Sciatic nerve (tissue), 2 donors: Measurements from ENCODE around the gene FAM81A. TPM values are rescaled to one million over a fixed set of nuclear protein-coding genes. Genes with fewer than 3 reads are reported as not detected.

Source experiments
- ATAC-seq: fragments of 200-7000 bp; cut with Tn5 transposase; one replicate; pipeline ENCODE4 v1.9.1; 2020; ENCODE audit warnings: mild to moderate bottlenecking, moderate library complexity
- DNase-seq: peaks from one replicate; pipeline ENCODE4 v3.0.0-alpha.2; 2020; ENCODE audit warnings: low spot score
- intact Hi-C: fragments of 100-400 bp; cut with DNase I; formaldehyde crosslinking; loops from one replicate; pipeline ENCODE4 v1.14.2; 2022
- total RNA-seq: library from RNA; stranded (reverse); fragmentation: NEBNext Ultra II Directional; extraction: Animal tissue kit (Norgen Biotek cat#: 25700); gene quantifications from one replicate; pipeline ENCODE4 v1.2.1, GENCODE V29; 2021
- donor health status: DM: no; HTN: no; CAD: no.
- donor health status: DM: no; HTN: no; CAD: no.

Gene FAM81A
- total RNA-seq, 1 donor from 2014 or later: 18.2 TPM

DNA sequence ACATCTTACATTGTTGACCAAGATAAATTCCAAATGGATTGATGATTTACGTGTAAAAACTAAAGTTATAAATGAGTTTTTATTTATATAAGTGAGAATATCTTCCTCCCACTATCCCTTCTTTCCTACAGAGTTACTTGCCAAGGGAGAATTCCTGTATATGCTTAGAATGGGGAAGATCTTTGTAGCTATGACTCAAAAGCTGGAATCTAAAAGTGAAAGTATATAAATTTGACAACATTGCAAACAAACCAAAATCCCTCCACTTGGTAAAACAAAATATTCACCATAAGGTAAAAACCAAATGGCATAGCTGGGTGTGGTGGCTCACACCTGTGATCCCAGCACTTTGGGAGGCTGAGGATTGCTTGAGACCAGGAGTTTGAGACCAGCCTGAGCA is 120.9 kb downstream of the FAM81A start:
- DNase-seq (no peak), ATAC-seq (no peak)
- intact Hi-C loops: no loop called here

DNA sequence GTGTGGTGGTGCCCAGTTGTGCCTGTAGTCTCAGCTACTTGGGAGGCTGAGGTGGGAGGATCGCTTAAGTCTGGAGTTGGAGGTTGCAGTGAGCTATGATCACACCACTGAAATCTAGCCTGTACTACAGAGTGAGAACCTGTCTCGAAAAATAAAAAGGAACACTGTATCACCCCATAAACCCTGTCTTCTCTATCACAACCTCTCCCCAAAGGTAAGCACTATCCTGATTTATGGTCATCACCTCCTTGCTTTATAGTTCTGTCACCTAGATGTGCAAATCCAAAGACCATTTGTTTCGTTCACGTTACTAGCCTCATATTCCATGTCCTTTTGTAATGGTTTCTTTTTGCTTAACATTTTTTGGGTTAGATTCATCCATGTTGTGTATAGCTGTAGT is 123.6 kb downstream of the FAM81A start:
- ATAC-seq (no peak), DNase-seq (no peak)
- intact Hi-C loops: no loop called here

DNA sequence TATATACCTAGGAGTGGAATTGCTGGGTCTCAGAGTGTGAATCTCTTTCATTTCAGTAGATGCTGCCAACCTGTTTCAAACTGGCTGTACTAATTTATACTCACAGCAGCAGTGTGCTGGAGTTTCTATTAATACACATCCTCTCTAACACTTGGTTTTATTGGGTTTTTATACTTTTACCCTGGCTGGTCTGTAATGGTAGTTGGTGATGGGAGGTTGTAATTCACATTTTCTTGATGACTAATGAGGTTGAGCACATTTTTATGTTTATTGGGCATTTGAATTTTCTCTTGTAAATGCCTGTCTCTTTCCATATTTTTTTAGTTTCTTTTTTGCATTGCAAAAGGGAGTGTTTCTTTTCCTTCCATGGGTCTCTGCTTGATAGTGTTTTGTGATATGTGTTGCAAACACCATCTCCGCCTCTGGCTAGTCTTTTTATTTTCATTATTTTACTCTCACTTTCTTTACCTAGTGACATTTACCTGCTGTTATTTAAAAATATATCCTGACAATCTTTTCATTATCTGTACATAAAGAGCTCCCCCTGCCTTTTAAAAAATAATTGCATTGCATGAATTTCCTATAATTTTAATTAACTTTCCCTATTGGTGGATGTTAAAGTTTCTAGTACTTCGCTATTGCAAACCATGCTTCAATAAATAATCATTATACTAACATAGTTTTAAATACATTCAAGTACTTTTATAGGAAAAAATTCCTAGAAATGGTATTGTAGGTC is 124.6 kb downstream of the FAM81A start:
- DNase-seq (no peak), ATAC-seq (no peak)
- intact Hi-C loops: no loop called here

DNA sequence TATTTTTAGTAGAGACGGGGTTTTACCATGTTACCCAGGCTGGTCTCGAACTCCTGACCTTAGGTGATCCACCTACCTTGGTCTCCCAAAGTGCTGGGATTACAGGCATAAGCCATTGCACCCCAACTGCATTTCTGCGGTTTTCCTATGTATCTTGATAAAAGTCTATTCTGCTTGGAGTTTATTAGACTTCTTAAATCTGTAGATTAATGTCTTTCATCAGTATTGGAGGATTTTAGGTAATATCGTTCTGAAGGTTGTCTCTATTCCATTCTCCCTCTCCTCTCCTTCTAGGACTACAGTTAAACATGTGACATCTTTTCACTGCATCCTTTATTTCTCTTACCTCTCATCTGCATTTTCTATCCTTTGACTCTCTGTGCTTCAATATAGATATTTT is 127.3 kb downstream of the FAM81A start:
- DNase-seq (no peak), ATAC-seq (no peak)
- intact Hi-C loops: no loop called here

DNA sequence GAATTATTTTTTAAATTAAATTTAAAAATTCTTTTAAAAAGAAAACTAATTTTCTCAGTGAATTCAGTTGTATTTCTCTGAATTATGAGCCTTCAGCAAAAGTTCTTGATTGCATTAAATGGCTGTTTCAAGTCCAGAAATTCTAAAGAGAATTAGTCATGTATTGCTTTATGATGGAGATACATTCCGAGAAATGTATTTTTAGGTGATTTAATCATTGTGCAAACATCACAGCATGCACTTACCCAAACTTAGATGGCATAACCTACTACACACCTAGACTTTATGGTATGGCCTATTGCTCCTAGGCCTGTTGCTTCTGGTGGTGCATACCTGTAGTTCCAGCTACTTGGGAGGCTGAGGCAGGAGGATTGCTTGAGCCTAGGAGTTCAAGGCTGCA is 129.3 kb downstream of the FAM81A start:
- no peak for DNase-seq
- no peak for ATAC-seq
- intact Hi-C loops: no loop called here

DNA sequence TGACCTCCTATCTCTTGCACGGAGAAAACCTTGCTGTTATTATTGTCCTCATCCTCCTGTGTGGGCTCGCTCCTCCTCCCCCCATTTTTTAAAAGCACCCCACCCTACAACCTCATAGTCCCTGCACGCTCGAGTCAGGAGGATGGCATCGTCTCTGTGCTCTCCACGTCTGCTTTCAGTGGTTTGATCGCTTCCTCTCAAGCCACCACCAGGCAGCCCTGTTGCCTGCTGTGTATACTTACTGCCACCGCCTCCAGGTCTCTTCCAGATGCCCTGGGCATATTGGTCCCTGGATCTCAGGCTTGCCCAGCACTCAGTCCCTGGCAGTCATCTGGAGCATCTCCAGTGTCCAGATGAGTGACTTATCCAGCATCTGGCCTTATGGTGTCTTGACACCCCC is 131.5 kb downstream of the FAM81A start:
- intact Hi-C loops: no loop called here
- DNase-seq (no peak), ATAC-seq (no peak)

DNA sequence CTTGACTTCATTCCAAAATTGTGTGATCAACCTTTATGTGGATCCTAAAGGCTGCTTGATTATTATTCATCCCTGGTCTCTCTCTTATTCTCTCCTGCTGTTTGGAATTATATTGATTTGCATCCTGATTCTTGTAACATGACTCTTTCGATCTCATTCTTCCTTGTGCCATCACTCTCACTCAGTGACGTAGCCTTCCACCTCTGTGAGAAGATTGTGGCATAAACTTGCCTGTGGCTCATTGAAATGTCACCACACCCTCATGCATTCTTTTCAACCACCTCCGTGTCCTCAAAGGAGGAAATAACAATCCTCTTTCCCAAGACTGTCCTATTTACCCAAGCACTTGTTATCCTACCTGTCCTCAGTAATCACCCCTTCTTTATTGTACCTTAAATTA is 132.3 kb downstream of the FAM81A start:
- ATAC-seq (no peak), DNase-seq (no peak)
- intact Hi-C loops: no loop called here

DNA sequence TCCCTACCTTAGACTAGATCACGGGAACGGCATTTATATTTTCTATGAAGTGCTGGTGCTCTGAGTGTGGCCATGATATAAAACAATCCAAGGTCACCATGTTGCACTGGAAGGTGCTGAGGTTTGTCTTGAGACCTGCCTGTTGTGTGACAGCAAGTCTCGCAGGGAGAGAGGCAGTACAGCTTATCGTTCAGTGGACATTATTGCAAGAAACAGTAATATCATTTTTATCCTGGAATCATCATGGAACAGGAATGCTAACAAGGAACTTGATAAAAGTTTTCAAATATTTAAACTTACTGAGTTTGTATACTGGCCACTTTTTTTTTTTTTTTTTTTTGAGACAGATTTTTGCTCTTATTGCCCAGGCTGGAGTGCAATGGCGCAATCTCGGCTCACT is 133.6 kb downstream of the FAM81A start:
- no peak for ATAC-seq
- intact Hi-C loops: no loop called here

More for the DNA sequence above, 133.6 kb downstream of the FAM81A start:
- DNase-seq: no peak

Other genes starting within 250 kb of the FAM81A start
- not detected for gene LDHAL6B, start 231.3 kb upstream of the FAM81A start, total RNA-seq
- 146 TPM for gene MYO1E, start 65.3 kb upstream of the FAM81A start, total RNA-seq
- gene GCNT3, start 173.6 kb downstream of the FAM81A start, total RNA-seq: not detected
- 73.2 TPM for gene GTF2A2, start 219.3 kb downstream of the FAM81A start, total RNA-seq